Mesendoderm (in vitro differentiated cells): ENCODE results near the gene BLM.

Experiments used
- DNase-seq: peaks from one replicate; pipeline ENCODE4 v3.0.0; 2013
- H2AK5ac ChIP-seq: 2 replicates; pipeline ENCODE4 v1.6.1; 2013; ENCODE audit warnings: low read length, inconsistent platforms
- H2BK120ac ChIP-seq: 2 replicates; pipeline ENCODE4 v1.6.1; 2013; ENCODE audit warnings: low read depth, mild to moderate bottlenecking, low read length, moderate library complexity, mixed read lengths
- H2BK15ac ChIP-seq: replicated peaks from 2 replicates; pipeline ENCODE4 v1.6.1; 2013; ENCODE audit warnings: low read depth, mild to moderate bottlenecking, moderate library complexity
- H2BK5ac ChIP-seq: 2 replicates; pipeline ENCODE4 v1.6.1; 2013; ENCODE audit warnings: low read length, inconsistent platforms
- H3K18ac ChIP-seq: 2 replicates; pipeline ENCODE4 v1.6.1; 2013; ENCODE audit warnings: mild to moderate bottlenecking, low read length, mixed read lengths
- H3K23ac ChIP-seq: one replicate; pipeline ENCODE4 v1.6.1; 2013; ENCODE audit warnings: low read length
- H3K27ac ChIP-seq: 2 replicates; pipeline ENCODE4 v1.5.1; 2013; ENCODE audit warnings: low read depth, mild to moderate bottlenecking, inconsistent platforms, low read length, moderate library complexity
- H3K27me3 ChIP-seq: 2 replicates; pipeline ENCODE4 v1.6.1; 2013; ENCODE audit warnings: low read length, control low read depth, mild to moderate bottlenecking, inconsistent platforms; ENCODE audit not compliant: insufficient read depth, poor library complexity
- H3K36me3 ChIP-seq: 2 replicates; pipeline ENCODE4 v1.6.1; 2013; ENCODE audit warnings: low read length, inconsistent platforms; ENCODE audit not compliant: control insufficient read depth, insufficient read depth
- H3K4ac ChIP-seq: one replicate; pipeline ENCODE4 v1.6.1; 2013; ENCODE audit warnings: low read depth, mild to moderate bottlenecking, low read length, moderate library complexity
- H3K4me1 ChIP-seq: 2 replicates; pipeline ENCODE4 v1.6.1; 2013; ENCODE audit warnings: low read depth, low read length, inconsistent platforms; ENCODE audit not compliant: control insufficient read depth
- H3K4me2 ChIP-seq: 2 replicates; pipeline ENCODE4 v1.6.1; 2013; ENCODE audit warnings: low read length
- H3K4me3 ChIP-seq: 2 replicates; pipeline ENCODE4 v1.5.1; 2013; ENCODE audit warnings: mild to moderate bottlenecking, low read length
- H3K56ac ChIP-seq: one replicate; pipeline ENCODE4 v1.6.1; 2013; ENCODE audit warnings: low read length
- H3K79me1 ChIP-seq: 2 replicates; pipeline ENCODE4 v1.6.1; 2013; ENCODE audit warnings: low read length, inconsistent platforms
- H3K79me2 ChIP-seq: 2 replicates; pipeline ENCODE4 v1.6.1; 2013; ENCODE audit warnings: mild to moderate bottlenecking, low read length; ENCODE audit not compliant: control insufficient read depth, insufficient read depth
- H3K9ac ChIP-seq: 2 replicates; pipeline ENCODE4 v1.6.1; 2013; ENCODE audit warnings: low read length, inconsistent platforms
- H4K5ac ChIP-seq: one replicate; pipeline ENCODE4 v1.6.1; 2013; ENCODE audit warnings: low read length
- H4K8ac ChIP-seq: one replicate; pipeline ENCODE4 v1.6.1; 2013; ENCODE audit warnings: low read depth, mild to moderate bottlenecking, control low read depth, low read length, moderate library complexity
- WGBS: extraction: QIAGEN DNeasy Blood & Tissue Kit; methylation state at CpG from one replicate; pipeline ENCODE4 v1.1.7; 2013; ENCODE audit warnings: low lambda C conversion rate, missing lambda C conversion rate; ENCODE audit not compliant: insufficient coverage; ENCODE audit errors: extremely low coverage; 5-methylcytosine and 5-hydroxymethylcytosine counted together

BLM gene

GRCh38 chr15:90828111-90828510 lies 111.0 kb downstream of the BLM start:
- no peak overlapping the region for H2BK15ac ChIP-seq
- WGBS: no CpG with 5 or more reads among the region's 12 CpGs
- H3K9ac ChIP-seq: no peak overlapping the region
- H3K79me2 ChIP-seq: no peaks in the 10 kb centered on the region
- H3K4me1 ChIP-seq: no peaks in the 10 kb centered on the region
- H2AK5ac ChIP-seq: no peak overlapping the region
- H4K5ac ChIP-seq: no peak overlapping the region
- no peaks in the 10 kb centered on the region for H3K36me3 ChIP-seq
- H3K4me3 ChIP-seq: no peak overlapping the region
- H3K4ac ChIP-seq: no peak overlapping the region
- no peak overlapping the region for H3K27ac ChIP-seq
- no peak overlapping the region for H2BK5ac ChIP-seq
- H3K4me2 ChIP-seq: no peak overlapping the region
- H3K56ac ChIP-seq: no peak overlapping the region
- no peaks in the 10 kb centered on the region for H3K79me1 ChIP-seq
- H3K23ac ChIP-seq: no peak overlapping the region
- H3K18ac ChIP-seq: no peak overlapping the region
- no peak overlapping the region for H4K8ac ChIP-seq
- no peak overlapping the region for H2BK120ac ChIP-seq
- no peaks in the 10 kb centered on the region for H3K27me3 ChIP-seq
- DNase-seq: no peak

- H3K56ac ChIP-seq: no peak overlapping the region
- no peak overlapping the region for H4K8ac ChIP-seq
- WGBS: no CpG with 5 or more reads among the region's 6 CpGs
- H3K4me3 ChIP-seq: no peak overlapping the region
- H3K23ac ChIP-seq: no peak overlapping the region
- H4K5ac ChIP-seq: no peak overlapping the region
- no peak overlapping the region for H3K18ac ChIP-seq
- no peak overlapping the region for H2BK5ac ChIP-seq
- DNase-seq: no peak
- H3K79me2 ChIP-seq: no peaks in the 10 kb centered on the region
- no peaks in the 10 kb centered on the region for H3K36me3 ChIP-seq
- H3K4me1 ChIP-seq: no peaks in the 10 kb centered on the region
- no peak overlapping the region for H3K4ac ChIP-seq
- no peak overlapping the region for H3K4me2 ChIP-seq
- H3K27me3 ChIP-seq: no peaks in the 10 kb centered on the region
- no peak overlapping the region for H3K27ac ChIP-seq
- H2AK5ac ChIP-seq: no peak overlapping the region
- H3K9ac ChIP-seq: no peak overlapping the region
- no peaks in the 10 kb centered on the region for H3K79me1 ChIP-seq
- H2BK120ac ChIP-seq: no peak overlapping the region
- H2BK15ac ChIP-seq: no peak overlapping the region
Measured at GRCh38 chr15:90829126-90829525, 112.0 kb downstream of the BLM start.

GRCh38 chr15:90829942-90830440 lies 112.8 kb downstream of the BLM start:
- DNase-seq: no peak
- WGBS: no CpG with 5 or more reads among the region's 15 CpGs

GRCh38 chr15:90834626-90835025 lies 117.5 kb downstream of the BLM start:
- Histone ChIP-seq H3K4me2 (no peak overlapping the region), H3K4me3 (no peak overlapping the region), H2AK5ac (no peak overlapping the region), H3K56ac (no peak overlapping the region), H3K27ac (no peak overlapping the region), H3K79me1 (no peaks in the 10 kb centered on the region), H4K5ac (no peak overlapping the region), H3K9ac (no peak overlapping the region), H3K27me3 (no peaks in the 10 kb centered on the region), H3K18ac (no peak overlapping the region), H3K23ac (no peak overlapping the region), H3K4ac (no peak overlapping the region), H4K8ac (no peak overlapping the region), H2BK15ac (no peak overlapping the region), H3K4me1 (no peaks in the 10 kb centered on the region), H2BK5ac (no peak overlapping the region), H2BK120ac (no peak overlapping the region), H3K36me3 (no peaks in the 10 kb centered on the region), H3K79me2 (no peaks in the 10 kb centered on the region)
- no peak for DNase-seq
- WGBS: no CpG with 5 or more reads among the region's 5 CpGs

More at GRCh38 chr15:90829942-90830440, 112.8 kb downstream of the BLM start:
- H3K4me1 ChIP-seq: no peaks in the 10 kb centered on the region
- no peaks in the 10 kb centered on the region for H3K36me3 ChIP-seq
- no peak overlapping the region for H2BK5ac ChIP-seq
- no peak overlapping the region for H3K9ac ChIP-seq
- no peak overlapping the region for H3K4me3 ChIP-seq
- H3K4me2 ChIP-seq: no peak overlapping the region
- H3K27me3 ChIP-seq: no peaks in the 10 kb centered on the region
- no peak overlapping the region for H2BK120ac ChIP-seq
- no peak overlapping the region for H3K56ac ChIP-seq
- H3K27ac ChIP-seq: no peak overlapping the region
- H3K18ac ChIP-seq: no peak overlapping the region
- no peak overlapping the region for H3K23ac ChIP-seq
- no peak overlapping the region for H4K8ac ChIP-seq
- H2BK15ac ChIP-seq: no peak overlapping the region
- no peak overlapping the region for H3K4ac ChIP-seq
- no peak overlapping the region for H4K5ac ChIP-seq
- H2AK5ac ChIP-seq: no peak overlapping the region
- no peaks in the 10 kb centered on the region for H3K79me2 ChIP-seq
- no peaks in the 10 kb centered on the region for H3K79me1 ChIP-seq

GRCh38 chr15:90836296-90836871 lies 119.2 kb downstream of the BLM start:
- Histone ChIP-seq H3K18ac (no peak overlapping the region), H2BK5ac (no peak overlapping the region), H2BK15ac (no peak overlapping the region), H3K4ac (no peak overlapping the region), H3K4me2 (no peak overlapping the region), H3K56ac (peak overlapping the region; percentile 67), H3K23ac (no peak overlapping the region), H3K36me3 (no peaks in the 10 kb centered on the region), H2BK120ac (no peak overlapping the region), H2AK5ac (no peak overlapping the region), H3K27me3 (no peaks in the 10 kb centered on the region), H3K27ac (no peak overlapping the region), H3K4me3 (no peak overlapping the region), H3K79me2 (no peaks in the 10 kb centered on the region), H4K5ac (no peak overlapping the region), H3K79me1 (no peaks in the 10 kb centered on the region), H3K9ac (no peak overlapping the region), H3K4me1 (peaks cover 3% of the 10 kb centered on the region), H4K8ac (no peak overlapping the region)
- DNase-seq: peak; percentile 65
- no CpG with 5 or more reads among the region's 7 CpGs for WGBS

- DNase-seq: no peak
- no peak overlapping the region for H2BK120ac ChIP-seq
- H3K9ac ChIP-seq: no peak overlapping the region
- no peak overlapping the region for H3K18ac ChIP-seq
- peaks cover 3% of the 10 kb centered on the region for H3K4me1 ChIP-seq
- WGBS: no CpG with 5 or more reads among the region's 11 CpGs
- no peak overlapping the region for H3K23ac ChIP-seq
- H4K5ac ChIP-seq: no peak overlapping the region
- H3K36me3 ChIP-seq: no peaks in the 10 kb centered on the region
- no peak overlapping the region for H3K4me2 ChIP-seq
- H2BK5ac ChIP-seq: no peak overlapping the region
- no peaks in the 10 kb centered on the region for H3K79me1 ChIP-seq
- H3K27me3 ChIP-seq: no peaks in the 10 kb centered on the region
- H3K79me2 ChIP-seq: no peaks in the 10 kb centered on the region
- H3K27ac ChIP-seq: no peak overlapping the region
- H3K4ac ChIP-seq: no peak overlapping the region
- H2BK15ac ChIP-seq: no peak overlapping the region
- no peak overlapping the region for H3K56ac ChIP-seq
- H4K8ac ChIP-seq: no peak overlapping the region
- H2AK5ac ChIP-seq: no peak overlapping the region
- H3K4me3 ChIP-seq: no peak overlapping the region
Measured at GRCh38 chr15:90837094-90837493, 119.9 kb downstream of the BLM start.
